Tibial nerve (tissue), 4 donors: ENCODE data around the gene CARTPT.

ENCODE experiments used
- CTCF ChIP-seq, 5 experiments: fragments of 200-600 bp in 3 of 5; fragments of 450-650 bp in 2 of 5; sonication (generic) in 3 of 5; IDR thresholded peaks; one replicate each; pipeline ENCODE4 v1.5.1; 2016 to 2019; ENCODE audit warnings: antibody characterized with exemption in 5 of 5, mild to moderate bottlenecking in 3 of 5, moderate library complexity in 2 of 5
- EP300 ChIP-seq, 2 donors: sonication (generic); formaldehyde crosslinking; IDR thresholded peaks; one replicate each; pipeline ENCODE4 v1.6.1; 2017; ENCODE audit warnings: antibody characterized with exemption in 2 of 2, mild to moderate bottlenecking in 1 of 2
- POLR2A ChIP-seq, 2 donors: fragments of 450-650 bp; IDR thresholded peaks; one replicate each; pipeline ENCODE4 v1.6.1; 2017; ENCODE audit warnings: antibody characterized with exemption in 2 of 2, mild to moderate bottlenecking in 2 of 2, moderate library complexity in 2 of 2

DNA sequence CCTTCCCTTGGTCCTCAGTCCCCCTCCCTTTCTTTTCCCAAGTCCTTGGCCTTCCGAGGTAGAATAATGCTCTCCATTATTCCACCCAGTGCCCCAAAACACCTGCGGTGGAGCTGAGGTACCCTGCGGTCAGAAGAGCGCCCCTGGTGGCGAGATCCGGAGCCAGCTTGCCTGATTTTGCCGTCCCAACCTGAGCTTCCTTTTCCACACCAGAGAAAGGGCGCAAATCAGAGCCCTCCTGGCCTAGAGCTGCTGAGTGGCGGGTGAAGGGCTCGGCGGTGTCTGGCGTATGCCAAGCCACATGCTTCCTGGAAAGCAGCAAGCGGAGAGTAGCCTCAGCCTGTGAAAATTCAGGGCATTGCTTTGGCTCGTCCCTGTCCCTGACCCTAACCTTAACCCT, 21.1 kb upstream of the CARTPT start:
- TF ChIP-seq CTCF (IDR thresholded peaks at IDR 0.05): peak in 1 of 5 experiments; percentile 10
- no peak for TF ChIP-seq POLR2A (IDR thresholded peaks at IDR 0.05)
- no peak for TF ChIP-seq EP300 (IDR thresholded peaks at IDR 0.05)
